GM18519 (cell line): ENCODE results near the gene NUFIP1.
"Not testable (repeated sequence)": the region's sequence is repeated elsewhere in the genome, so short reads cannot be mapped to it uniquely, and the experiment has no call there.

ENCODE experiments used
- ATAC-seq: cut with Tn5 transposase; IDR thresholded peaks from one replicate; pipeline ENCODE4 v1.9.1; 2021; ENCODE audit warnings: mild to moderate bottlenecking, moderate library complexity; ENCODE audit not compliant: unreplicated experiment, low FRiP score

NUFIP1 gene

DNA sequence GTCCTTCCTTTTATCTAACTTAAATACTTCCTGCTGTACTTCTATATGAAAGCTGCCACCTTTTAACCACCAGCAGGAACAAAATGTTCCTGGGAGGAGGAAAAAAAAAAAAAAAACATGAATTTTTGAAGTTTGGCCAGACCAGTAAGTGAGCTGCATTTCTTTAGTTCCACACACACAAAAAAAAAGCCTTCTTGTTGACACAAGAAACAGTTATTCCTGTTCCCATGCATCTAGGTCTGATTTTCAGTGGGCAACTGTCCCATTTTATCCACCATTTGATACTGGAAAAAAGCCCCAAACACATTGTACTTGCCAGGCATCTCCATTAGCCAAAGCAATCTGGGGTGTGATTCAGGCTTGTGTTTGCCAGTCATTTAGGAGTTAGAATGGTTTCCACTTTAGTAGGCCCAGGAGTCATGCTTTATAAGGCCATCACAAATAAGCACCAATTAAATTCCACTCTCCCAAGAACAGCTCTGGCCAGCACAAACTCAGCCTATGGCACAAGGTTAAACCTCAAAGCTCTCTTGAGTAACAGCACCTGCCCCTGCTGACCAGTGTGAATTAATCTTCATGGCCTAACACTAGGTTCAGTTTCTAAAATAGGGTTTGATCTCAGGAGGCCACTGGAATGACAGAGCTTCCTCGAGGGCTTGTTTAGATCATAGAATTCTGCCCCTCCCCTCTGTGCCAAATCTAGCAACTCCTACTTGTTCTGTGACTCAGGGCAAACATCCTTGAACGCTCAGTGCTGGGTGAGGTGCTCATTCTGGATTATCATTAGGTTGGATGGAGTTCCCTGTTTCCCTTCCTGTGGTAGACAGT is 67.1 kb downstream of the NUFIP1 start:
- no peak for ATAC-seq

DNA sequence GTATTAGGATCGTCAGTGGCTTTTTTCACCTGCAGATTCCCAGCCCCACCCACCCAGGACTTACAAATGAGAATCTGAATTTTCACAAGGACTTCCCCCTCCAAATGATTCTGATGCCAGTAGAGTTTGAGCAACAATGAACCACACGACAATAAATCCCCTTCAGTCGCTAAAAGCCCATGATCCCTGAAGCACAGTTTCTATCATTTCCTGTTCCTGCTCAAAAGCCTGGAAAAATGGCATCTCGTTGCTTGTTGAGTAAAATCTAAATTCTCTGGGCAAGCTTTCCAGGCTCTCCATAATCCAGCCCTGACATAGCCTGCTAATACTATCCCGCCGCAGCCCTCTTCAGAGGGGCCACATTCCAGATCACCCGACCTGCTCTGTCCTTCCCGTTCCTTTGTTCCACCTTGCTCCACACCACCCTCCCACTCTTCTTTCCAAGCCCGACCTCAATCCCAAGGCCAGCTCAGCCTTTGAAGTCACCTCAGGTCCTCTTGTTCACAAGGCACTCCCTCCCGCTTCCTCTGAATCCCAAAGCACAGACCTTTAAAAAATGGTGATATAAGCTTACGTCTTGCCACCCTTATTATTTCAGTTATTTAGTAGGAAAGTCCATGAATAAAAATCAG is 67.9 kb downstream of the NUFIP1 start:
- no peak for ATAC-seq

DNA sequence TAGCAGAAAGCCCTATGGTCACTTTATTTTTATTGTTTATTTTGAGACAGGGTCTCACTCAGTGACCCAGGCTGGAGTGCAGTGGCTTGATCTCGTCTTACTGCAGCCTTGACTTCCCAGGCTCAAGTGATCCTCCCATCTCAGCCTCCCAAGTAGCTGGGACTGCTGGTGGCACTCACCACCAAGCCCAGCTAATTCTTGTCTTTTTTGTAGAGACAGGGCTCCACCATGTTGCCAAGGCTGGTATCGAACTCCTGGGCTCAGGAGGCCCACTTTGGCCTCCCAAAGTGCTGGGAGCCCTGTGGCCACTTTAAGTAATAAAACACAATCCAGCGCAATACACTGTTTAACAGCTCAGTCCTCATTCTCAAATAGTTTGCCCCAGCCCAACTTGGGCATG is 69.3 kb downstream of the NUFIP1 start:
- no peak for ATAC-seq

DNA sequence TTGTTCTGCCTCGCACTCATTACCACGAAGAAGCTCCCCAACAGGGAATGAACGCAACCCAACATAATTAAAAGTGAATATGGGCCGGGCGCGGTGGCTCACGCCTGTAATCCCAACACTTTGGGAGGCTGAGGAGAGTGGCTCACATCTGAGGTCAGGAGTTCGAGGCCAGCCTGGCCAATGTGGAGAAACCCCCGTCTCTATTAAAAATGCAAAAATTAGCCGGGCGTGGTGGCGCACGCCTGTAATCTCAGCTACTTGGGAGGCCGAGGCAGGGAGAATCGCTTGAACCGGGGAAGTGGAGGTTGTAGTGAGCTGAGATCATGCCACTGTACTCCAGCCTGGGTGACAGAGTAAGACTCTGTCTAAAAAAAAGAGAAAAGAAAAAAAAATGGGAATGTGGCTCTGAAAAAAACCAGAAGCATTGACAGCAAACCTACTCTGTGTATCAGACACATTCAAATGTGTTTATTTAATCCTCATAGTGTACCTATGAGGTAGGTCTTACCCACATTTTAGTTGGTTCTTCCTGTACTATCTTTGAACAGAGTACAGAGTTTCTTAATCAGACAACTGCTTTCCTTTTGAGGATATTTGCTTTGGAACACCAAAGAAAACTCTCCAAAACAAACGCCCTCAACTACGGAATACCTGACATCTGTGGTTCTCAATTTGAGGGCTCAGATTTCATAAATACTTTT is 70.0 kb downstream of the NUFIP1 start:
- ATAC-seq = no peak

- ATAC-seq = peak; percentile 68
Observed at GRCh38 chr13:44918326-44919103, 70.8 kb downstream of the NUFIP1 start.

DNA sequence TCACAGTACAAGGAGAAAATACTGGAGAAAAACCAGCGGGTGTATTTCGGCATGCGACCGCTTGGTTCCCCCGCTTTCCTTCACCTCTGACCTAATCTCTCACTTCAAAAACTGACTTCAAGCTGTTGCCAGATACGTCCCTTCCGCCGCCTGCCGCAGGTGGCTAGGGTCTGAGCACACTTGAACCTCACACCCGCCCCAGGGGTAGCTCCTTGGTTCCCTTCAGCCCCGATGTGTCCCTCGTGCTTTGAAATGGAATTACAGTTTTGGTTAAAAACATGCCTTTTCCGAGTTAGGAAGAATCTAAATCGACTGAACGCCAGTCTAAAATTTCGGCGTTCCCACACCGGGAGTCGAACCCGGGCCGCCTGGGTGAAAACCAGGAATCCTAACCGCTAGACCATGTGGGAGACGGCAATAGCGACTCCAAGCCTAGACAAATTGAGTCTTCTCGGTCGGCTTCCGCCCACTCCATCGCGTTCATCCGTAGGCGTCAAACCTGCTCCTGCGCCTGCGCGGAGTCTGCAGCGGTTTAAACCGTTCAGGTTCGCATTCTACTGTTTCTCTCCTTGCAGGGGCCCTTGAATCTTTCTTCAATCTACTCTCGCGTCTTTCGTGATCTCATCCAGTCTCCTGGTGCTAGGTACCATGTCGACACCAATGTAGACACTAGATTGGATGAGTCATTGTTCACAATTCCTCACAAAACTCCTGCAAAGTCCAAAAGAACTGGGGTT is 71.5 kb downstream of the NUFIP1 start:
- peak; percentile 60 for ATAC-seq

DNA sequence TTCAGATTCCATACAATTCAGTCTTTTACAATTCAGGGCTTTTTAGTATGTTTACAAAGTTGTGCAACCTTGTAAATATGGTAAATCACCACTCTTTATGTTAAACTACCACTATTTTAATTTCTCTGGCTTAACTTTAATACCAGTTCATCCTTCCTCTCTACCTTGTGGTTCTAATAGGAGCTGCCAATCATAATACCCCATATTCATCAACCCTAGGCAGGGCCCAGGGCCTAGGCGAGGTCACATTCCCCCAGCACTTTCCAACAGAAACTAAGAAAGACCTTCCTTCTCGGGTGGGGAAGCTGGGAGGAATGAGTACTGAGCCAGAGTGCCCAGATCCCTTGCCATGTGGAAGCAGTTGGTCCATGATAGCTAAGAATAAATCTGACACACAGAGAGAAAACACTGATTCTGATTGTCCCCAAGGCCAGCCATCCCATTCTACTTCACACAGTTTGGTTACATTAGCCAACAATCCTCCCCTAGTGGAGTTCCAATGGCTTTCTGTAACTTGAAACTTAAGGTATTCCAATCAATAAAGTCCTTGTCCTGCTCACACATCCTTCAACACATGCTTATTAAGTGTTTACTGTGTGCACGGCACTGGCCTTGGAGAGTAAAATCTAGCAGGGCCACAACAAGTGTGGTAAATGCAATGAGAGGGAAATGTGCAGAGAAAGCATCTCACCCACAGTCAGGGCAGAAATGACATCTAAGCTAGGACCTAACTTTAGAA is 76.8 kb downstream of the NUFIP1 start:
- ATAC-seq = no peak

DNA sequence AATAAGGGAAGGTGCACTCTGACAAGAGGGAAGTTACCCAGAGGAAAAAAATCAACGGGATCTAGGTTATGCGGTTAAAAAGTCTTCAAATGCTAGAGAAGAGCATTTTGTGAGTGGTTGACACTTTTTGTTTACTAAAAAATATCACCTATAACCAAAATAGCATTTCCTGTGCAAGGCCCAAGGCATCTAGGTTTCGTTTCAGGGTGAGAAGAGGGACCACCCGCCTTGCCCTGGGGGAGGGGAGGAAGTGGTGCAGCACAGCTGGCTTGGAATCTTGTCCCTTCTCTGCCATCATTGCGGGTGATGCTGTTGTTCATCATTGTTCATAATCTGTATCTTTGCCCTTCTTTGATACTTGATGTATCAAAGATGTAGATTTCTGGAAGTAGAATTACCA is 80.6 kb downstream of the NUFIP1 start:
- no peak for ATAC-seq

GRCh38 chr13:44908266-44908665 is 81.0 kb downstream of the NUFIP1 start:
- no peak for ATAC-seq

DNA sequence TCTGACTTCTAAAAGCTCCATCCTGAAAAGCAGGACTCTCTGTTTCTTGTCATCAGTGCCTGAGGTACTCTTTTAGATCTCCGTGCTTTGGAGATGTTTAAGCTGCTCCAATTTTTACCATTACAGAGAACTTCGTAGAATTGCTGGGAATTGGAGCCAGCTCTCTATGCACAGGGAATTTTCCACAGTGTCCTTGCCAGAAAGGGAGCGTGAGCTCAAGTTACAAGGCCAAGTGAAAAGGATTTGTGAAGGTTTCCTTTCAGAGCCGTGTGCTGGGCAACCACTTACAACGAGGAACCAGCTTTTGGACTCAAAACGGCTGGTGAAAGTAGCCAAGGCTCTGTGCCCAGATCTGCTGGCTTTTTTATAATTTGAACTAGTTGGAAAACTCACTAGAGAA is 82.6 kb downstream of the NUFIP1 start:
- no peak for ATAC-seq

GRCh38 chr13:44906230-44906629 is 83.0 kb downstream of the NUFIP1 start:
- no peak for ATAC-seq

DNA sequence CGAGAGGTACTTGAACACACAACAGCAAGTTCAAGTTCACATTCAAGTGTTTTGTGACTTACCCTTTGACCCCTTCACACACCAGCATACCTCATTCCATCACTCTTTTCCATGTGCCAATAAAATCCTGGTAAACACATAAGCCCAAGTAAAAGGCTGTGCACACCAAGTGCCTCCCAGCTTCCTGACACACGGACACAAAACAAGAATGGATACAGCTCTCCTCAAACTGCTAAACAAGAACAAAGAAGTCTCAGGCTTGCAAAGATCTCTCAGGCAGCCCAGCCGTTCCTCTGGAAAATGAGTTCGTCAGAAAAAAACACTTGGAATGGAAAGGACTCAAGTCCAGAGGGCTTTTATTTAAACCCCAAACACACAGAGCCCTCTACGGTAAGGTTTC is 83.7 kb downstream of the NUFIP1 start:
- no peak for ATAC-seq

DNA sequence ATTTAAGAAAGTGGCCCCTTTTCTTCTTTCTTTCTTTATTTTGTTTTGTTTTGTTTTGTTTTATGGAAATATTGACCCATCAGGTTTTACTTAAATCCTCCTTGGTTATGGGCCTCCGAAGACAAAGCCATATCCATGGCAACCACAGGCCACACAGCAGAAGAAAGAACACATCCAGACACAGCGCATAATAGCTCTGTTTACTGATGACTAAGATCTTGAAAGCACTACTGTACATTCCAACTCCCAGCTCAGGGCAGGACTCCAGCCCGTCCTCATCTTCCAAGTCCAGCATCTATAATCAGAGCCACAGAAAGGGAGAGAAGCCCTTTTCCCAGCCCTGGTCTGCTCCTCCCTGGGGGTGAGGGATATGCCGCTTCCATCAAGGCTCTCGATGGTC is 84.3 kb downstream of the NUFIP1 start:
- ATAC-seq = no peak

- ATAC-seq = no peak
Observed at GRCh38 chr13:44903574-44903985, 85.7 kb downstream of the NUFIP1 start.

DNA sequence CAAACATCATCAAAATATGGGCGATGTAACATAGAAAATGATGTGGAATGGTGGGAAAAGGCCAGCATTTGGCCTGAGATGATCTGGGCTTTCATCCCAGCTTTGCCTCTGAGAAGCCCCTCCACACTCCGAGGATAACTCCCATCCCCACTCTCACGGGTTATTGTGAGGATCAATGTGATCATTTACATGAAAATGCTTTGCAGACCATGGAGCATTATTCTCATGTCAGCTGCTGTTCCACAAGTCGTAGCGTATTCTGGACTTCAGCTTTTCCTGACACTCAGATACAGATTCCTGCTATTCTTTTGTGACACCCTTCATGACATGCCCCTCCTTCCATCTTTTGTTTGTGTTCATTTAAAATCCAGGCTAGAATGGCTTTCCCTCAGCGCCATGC is 86.5 kb downstream of the NUFIP1 start:
- no peak for ATAC-seq

- no peak for ATAC-seq
Observed at GRCh38 chr13:44899967-44900366, 89.3 kb downstream of the NUFIP1 start.

DNA sequence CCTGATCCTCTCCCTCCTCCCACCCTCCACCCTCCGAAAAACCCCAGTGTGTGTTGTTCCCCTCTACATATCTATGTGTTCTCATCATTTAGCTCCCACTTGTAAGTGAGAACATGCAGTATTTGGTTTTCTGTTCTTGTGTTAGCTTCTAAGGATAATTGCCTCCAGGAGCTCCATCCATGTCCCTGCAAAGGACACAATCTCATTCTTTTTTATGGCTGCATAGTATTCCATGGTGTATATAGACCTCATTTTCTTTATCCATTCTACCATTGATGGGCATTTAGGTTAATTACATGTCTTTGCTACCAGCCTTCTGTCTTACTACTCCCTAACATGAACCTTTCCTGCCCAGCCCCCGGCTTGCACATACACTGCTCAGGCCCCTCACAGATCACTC is 91.0 kb downstream of the NUFIP1 start:
- not testable (repeated sequence) for ATAC-seq

DNA sequence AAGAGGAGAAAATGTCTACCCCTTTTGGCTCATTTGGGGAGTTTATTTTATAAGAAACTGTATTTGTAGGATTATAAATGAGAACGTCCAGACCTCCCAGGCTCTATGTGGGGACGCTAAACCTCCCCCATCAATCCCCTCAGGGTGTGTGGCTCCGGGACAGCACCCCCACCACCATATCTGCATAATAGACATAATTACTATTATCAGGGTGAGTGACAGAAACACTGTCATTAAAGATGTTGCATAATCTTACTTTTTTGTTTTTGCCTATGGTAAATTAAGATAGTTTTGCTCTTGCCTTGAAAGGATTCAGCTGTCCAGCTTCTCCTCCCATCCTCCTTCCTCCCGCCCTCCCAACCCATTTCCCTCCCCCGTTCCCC is 93.3 kb downstream of the NUFIP1 start:
- ATAC-seq = no peak

GRCh38 chr13:44895264-44895952 is 93.9 kb downstream of the NUFIP1 start:
- ATAC-seq = no peak
